Liver (tissue), 3 donors: ENCODE data around the gene CDC5L.

Source experiments
- ATF3 ChIP-seq: IDR thresholded peaks from 2 replicates; pipeline ENCODE4 v1.6.1; 2016; ENCODE audit warnings: antibody characterized with exemption
- CTCF ChIP-seq: fragments of 150-350 bp; IDR thresholded peaks from 2 replicates; pipeline ENCODE4 v1.5.1; 2017; ENCODE audit warnings: improper control_type of control experiment, low read depth, low read length; ENCODE audit not compliant: missing input control
- GABPA ChIP-seq, 2 donors: IDR thresholded peaks in 1 of 2; conservative IDR thresholded peaks in 1 of 2; 2 replicates each; pipeline ENCODE4 v1.6.1; 2016; ENCODE audit warnings: antibody characterized with exemption in 2 of 2, mild to moderate bottlenecking in 1 of 2, moderate library complexity in 1 of 2
- HNF4G ChIP-seq: IDR thresholded peaks from 2 replicates; pipeline ENCODE4 v1.6.1; 2016; ENCODE audit warnings: antibody characterized with exemption
- JUND ChIP-seq, 2 donors: IDR thresholded peaks; 2 replicates each; pipeline ENCODE4 v1.6.1; 2016; ENCODE audit warnings: antibody characterized with exemption in 2 of 2
- RAD21 ChIP-seq, 2 donors: IDR thresholded peaks; 2 replicates each; pipeline ENCODE4 v1.6.1; 2016; ENCODE audit warnings: antibody characterized with exemption in 2 of 2, mild to moderate bottlenecking in 2 of 2
- REST ChIP-seq: IDR thresholded peaks from 2 replicates; pipeline ENCODE4 v1.6.1; 2016; ENCODE audit warnings: antibody characterized with exemption, mild to moderate bottlenecking
- RXRA ChIP-seq, 2 donors: IDR thresholded peaks; 2 replicates each; pipeline ENCODE4 v1.6.1; 2017 to 2018; ENCODE audit warnings: antibody characterized with exemption in 2 of 2, mild to moderate bottlenecking in 1 of 2
- TAF1 ChIP-seq: conservative IDR thresholded peaks from 2 replicates; pipeline ENCODE4 v1.6.1; 2016; ENCODE audit warnings: antibody characterized with exemption, mild to moderate bottlenecking
- YY1 ChIP-seq: IDR thresholded peaks from 2 replicates; pipeline ENCODE4 v1.6.1; 2016; ENCODE audit warnings: antibody characterized with exemption, mild to moderate bottlenecking
- donor health status: healthy.
- donor health status: healthy.

GRCh38 chr6:44476849-44477248 lies 89.3 kb downstream of the CDC5L start:
- TF ChIP-seq CTCF (no peak), RAD21 (IDR thresholded peaks at IDR 0.05) (no peak), YY1 (no peak), GABPA (IDR thresholded peaks at IDR 0.05 in 1 of 2, conservative IDR thresholded peaks at IDR 0.05 in 1 of 2) (no peak), TAF1 (no peak), RXRA (IDR thresholded peaks at IDR 0.05) (no peak), ATF3 (no peak), JUND (IDR thresholded peaks at IDR 0.05) (no peak), HNF4G (no peak), REST (no peak)
